ENCODE results near the gene ARHGEF35.
"Not testable (repeated sequence)": the region's sequence is repeated elsewhere in the genome, so short reads cannot be mapped to it uniquely, and the experiment has no call there.

ARHGEF35 gene

GRCh38 chr7:144178380-144179164, 17.1 kb downstream of the ARHGEF35 start:
- DNase-seq = not testable (repeated sequence)

- no peak for DNase-seq
Measured at GRCh38 chr7:144174613-144175012, 21.0 kb downstream of the ARHGEF35 start.

GRCh38 chr7:144171594-144172350, 23.9 kb downstream of the ARHGEF35 start:
- not testable (repeated sequence) for DNase-seq

- DNase-seq = no peak
Measured at GRCh38 chr7:144164784-144165183, 30.8 kb downstream of the ARHGEF35 start.

GRCh38 chr7:144158861-144159260, 36.8 kb downstream of the ARHGEF35 start:
- no peak for DNase-seq

- no peak for DNase-seq
Measured at GRCh38 chr7:144148224-144148827, 47.3 kb downstream of the ARHGEF35 start.

GRCh38 chr7:144144426-144144825, 51.2 kb downstream of the ARHGEF35 start:
- DNase-seq = no peak

- no peak for DNase-seq
Measured at GRCh38 chr7:144142187-144142586, 53.4 kb downstream of the ARHGEF35 start.

- DNase-seq = no peak
Measured at GRCh38 chr7:144137501-144137900, 58.1 kb downstream of the ARHGEF35 start.

Data from KG1 (cell line).